ENCODE data around the gene SAMMSON. TPM values are rescaled to one million over a fixed set of nuclear protein-coding genes. Genes with fewer than 3 reads are reported as not detected.

The SAMMSON gene
- polyA plus RNA-seq, 1 donor (not counting 4 experiments of a cell fraction or from before 2014, with no cell fraction given), result not detected

GRCh38 chr3:69993757-69994156 lies 5.8 kb upstream of the SAMMSON start:
- H3K4me3 ChIP-seq (ENCODE audit: control insufficient read depth in 2 of 3, extremely low read depth in 1 of 3, insufficient read depth in 2 of 3, low read depth in 1 of 3, low read length in 3 of 3), result no peak overlapping the region
- H3K27ac ChIP-seq (ENCODE audit: control insufficient read depth, insufficient read depth, low read length), result no peak overlapping the region
- H3K79me2 ChIP-seq (ENCODE audit: control insufficient read depth, insufficient read depth, low read length), result no peaks in the 10 kb centered on the region
- no peak for DNase-seq (ENCODE audit: low read depth, low spot score)
- no peaks in the 10 kb centered on the region for H4K20me1 ChIP-seq (ENCODE audit: control insufficient read depth, extremely low read depth, insufficient read depth, low read length)
- FAIRE-seq, result no peak
- H3K4me1 ChIP-seq (ENCODE audit: control insufficient read depth, extremely low read depth, insufficient read depth, low read length), result no peaks in the 10 kb centered on the region
- no peaks in the 10 kb centered on the region for H3K36me3 ChIP-seq (ENCODE audit: control insufficient read depth in 2 of 2, extremely low read depth in 1 of 2, insufficient read depth in 2 of 2, low read length in 2 of 2)
- no peak overlapping the region for H3K9ac ChIP-seq (ENCODE audit: control insufficient read depth, extremely low read depth, insufficient read depth, low read length)
- dilution Hi-C loops (cut with MboI; ENCODE audit: extremely low pct_ligation_motif_present, low sequenced_read_pairs), result no loop called here
- no peak overlapping the region for H3K4me2 ChIP-seq (ENCODE audit: control insufficient read depth, extremely low read depth, insufficient read depth, low read depth, low read length)
- H3K9me1 ChIP-seq (ENCODE audit: control insufficient read depth, extremely low read depth, insufficient read depth, low read length), result no peaks in the 10 kb centered on the region
- no peaks in the 10 kb centered on the region for H3K9me3 ChIP-seq (ENCODE audit: control insufficient read depth, low read depth, low read length)
- H2AFZ ChIP-seq (ENCODE audit: control insufficient read depth, low read length), result no peak overlapping the region
- H3K27me3 ChIP-seq (ENCODE audit: control insufficient read depth, extremely low read depth, insufficient read depth, low read length), result no peaks in the 10 kb centered on the region
- TF ChIP-seq EZH2 (IDR thresholded peaks at IDR 0.05; ENCODE audit: low read length) (no peak), CTCF (optimal IDR thresholded peaks at IDR 0.05 in 1 of 3, IDR thresholded peaks at IDR 0.05 in 1 of 3, conservative IDR thresholded peaks at IDR 0.05 in 1 of 3; ENCODE audit: extremely low read depth in 1 of 3, insufficient read depth in 2 of 3, low read length in 3 of 3) (no peak)

GRCh38 chr3:69994919-69995318 lies 4.6 kb upstream of the SAMMSON start:
- FAIRE-seq, result no peak
- H3K4me3 ChIP-seq (ENCODE audit: control insufficient read depth in 2 of 3, extremely low read depth in 1 of 3, insufficient read depth in 2 of 3, low read depth in 1 of 3, low read length in 3 of 3), result no peak overlapping the region
- dilution Hi-C loops (cut with MboI; ENCODE audit: extremely low pct_ligation_motif_present, low sequenced_read_pairs), result no loop called here

More at GRCh38 chr3:69994919-69995318, 4.6 kb upstream of the SAMMSON start:
- Histone ChIP-seq H3K27me3 (ENCODE audit: control insufficient read depth, extremely low read depth, insufficient read depth, low read length) (no peaks in the 10 kb centered on the region), H2AFZ (ENCODE audit: control insufficient read depth, low read length) (no peak overlapping the region), H3K4me1 (ENCODE audit: control insufficient read depth, extremely low read depth, insufficient read depth, low read length) (no peaks in the 10 kb centered on the region), H3K9me1 (ENCODE audit: control insufficient read depth, extremely low read depth, insufficient read depth, low read length) (no peaks in the 10 kb centered on the region), H3K9ac (ENCODE audit: control insufficient read depth, extremely low read depth, insufficient read depth, low read length) (no peak overlapping the region), H3K79me2 (ENCODE audit: control insufficient read depth, insufficient read depth, low read length) (no peaks in the 10 kb centered on the region), H3K4me2 (ENCODE audit: control insufficient read depth, extremely low read depth, insufficient read depth, low read depth, low read length) (no peak overlapping the region), H3K36me3 (ENCODE audit: control insufficient read depth in 2 of 2, extremely low read depth in 1 of 2, insufficient read depth in 2 of 2, low read length in 2 of 2) (no peaks in the 10 kb centered on the region), H3K9me3 (ENCODE audit: control insufficient read depth, low read depth, low read length) (no peaks in the 10 kb centered on the region), H4K20me1 (ENCODE audit: control insufficient read depth, extremely low read depth, insufficient read depth, low read length) (no peaks in the 10 kb centered on the region), H3K27ac (ENCODE audit: control insufficient read depth, insufficient read depth, low read length) (no peak overlapping the region)
- DNase-seq (ENCODE audit: low read depth, low spot score), result no peak
- TF ChIP-seq CTCF (optimal IDR thresholded peaks at IDR 0.05 in 1 of 3, IDR thresholded peaks at IDR 0.05 in 1 of 3, conservative IDR thresholded peaks at IDR 0.05 in 1 of 3; ENCODE audit: extremely low read depth in 1 of 3, insufficient read depth in 2 of 3, low read length in 3 of 3) (no peak), EZH2 (IDR thresholded peaks at IDR 0.05; ENCODE audit: low read length) (no peak)

All from keratinocyte (primary cell).